WTC11 (cell line): Measurements from ENCODE around the gene APOO. TPM values are rescaled to one million over a fixed set of nuclear protein-coding genes. Genes with fewer than 3 reads are reported as not detected.
"Not testable (repeated sequence)": the region's sequence is repeated elsewhere in the genome, so short reads cannot be mapped to it uniquely, and the experiment has no call there.

Experiments used
- ATAC-seq: fragments of 200-7000 bp; cut with Tn5 transposase; 2 replicates; pipeline ENCODE4 v1.10.0; 2021; ENCODE audit warnings: mild to moderate bottlenecking, moderate library complexity
- CTCF ChIA-PET: fragments of 300-600 bp; sonication (Branson Sonifier 250); formaldehyde crosslinking; loops from one replicate; lab custom pipeline; 2021; ENCODE audit warnings: antibody characterized with exemption; lab: Charles Lee
- POLR2A ChIA-PET: fragments of 350-600 bp; sonication (Branson Sonifier 250); formaldehyde crosslinking; loops from one replicate; lab custom pipeline; 2021; ENCODE audit warnings: antibody characterized with exemption; lab: Charles Lee
- DNase-seq: peaks from one replicate; pipeline ENCODE4 v3.0.0; 2021; ENCODE audit warnings: low spot score
- H3K27ac Mint-ChIP-seq: 2 replicates; pipeline ENCODE4 v1.8.0; 2021; ENCODE audit warnings: mixed read lengths
- H3K27me3 Mint-ChIP-seq: 2 replicates; pipeline ENCODE4 v1.8.0; 2021; ENCODE audit warnings: low read depth, mild to moderate bottlenecking, moderate library complexity, mixed read lengths
- H3K36me3 Mint-ChIP-seq: 2 replicates; pipeline ENCODE4 v1.8.0; 2021; ENCODE audit warnings: mixed read lengths
- H3K4me1 Mint-ChIP-seq: 2 replicates; pipeline ENCODE4 v1.8.0; 2022; ENCODE audit warnings: mixed read lengths
- H3K4me3 Mint-ChIP-seq: 2 replicates; pipeline ENCODE4 v1.8.0; 2021; ENCODE audit warnings: mild to moderate bottlenecking, moderate library complexity, mixed read lengths
- H3K9me3 Mint-ChIP-seq: 2 replicates; pipeline ENCODE4 v1.8.0; 2021; ENCODE audit warnings: mixed read lengths
- CBFB ChIP-seq: sonication (generic); formaldehyde crosslinking; IDR thresholded peaks from 2 replicates; pipeline ENCODE4 v1.8.1; 2022; ENCODE audit warnings: mild to moderate bottlenecking, low read depth, missing genetic modification reagents
- ESRRA ChIP-seq: sonication (generic); formaldehyde crosslinking; IDR thresholded peaks from 2 replicates; pipeline ENCODE4 v1.8.1; 2022; ENCODE audit warnings: mild to moderate bottlenecking, missing genetic modification reagents, borderline replicate concordance
- GTF2I ChIP-seq: fragments of 250-450 bp; sonication (Bioruptor Pico); conservative IDR thresholded peaks from 2 replicates; pipeline ENCODE4 v1.4.0; 2021; ENCODE audit warnings: mild to moderate bottlenecking
- HMGA2 ChIP-seq: fragments of 250-450 bp; sonication (Bioruptor Pico); IDR thresholded peaks from 2 replicates; pipeline ENCODE4 v1.4.0; 2021; ENCODE audit warnings: mild to moderate bottlenecking, moderate library complexity
- JUN ChIP-seq: sonication (generic); formaldehyde crosslinking; IDR thresholded peaks from 2 replicates; pipeline ENCODE4 v1.8.0; 2023; ENCODE audit warnings: mild to moderate bottlenecking, missing genetic modification reagents
- PRRX2 ChIP-seq: fragments of 250-450 bp; sonication (Bioruptor Pico); IDR thresholded peaks from 2 replicates; pipeline ENCODE4 v1.8.0; 2021; ENCODE audit warnings: mild to moderate bottlenecking
- SMAD4 ChIP-seq: sonication (generic); formaldehyde crosslinking; IDR thresholded peaks from 2 replicates; pipeline ENCODE4 v1.8.0; 2022; ENCODE audit warnings: mild to moderate bottlenecking, missing genetic modification reagents
- SOX15 ChIP-seq: fragments of 250-450 bp; sonication (Bioruptor Pico); IDR thresholded peaks from 2 replicates; pipeline ENCODE4 v1.9.0; 2021; ENCODE audit warnings: mild to moderate bottlenecking
- TCF7 ChIP-seq: sonication (generic); formaldehyde crosslinking; IDR thresholded peaks from 2 replicates; pipeline ENCODE4 v1.8.0; 2022; ENCODE audit warnings: mild to moderate bottlenecking, low read depth, missing genetic modification reagents, moderate library complexity
- ZNF232 ChIP-seq: sonication (generic); formaldehyde crosslinking; IDR thresholded peaks from 2 replicates; pipeline ENCODE4 v1.8.0; 2022; ENCODE audit warnings: mild to moderate bottlenecking, missing genetic modification reagents
- ZNF416 ChIP-seq: fragments of 250-450 bp; sonication (Bioruptor Pico); IDR thresholded peaks from 2 replicates; pipeline ENCODE4 v1.9.0; 2021; ENCODE audit warnings: mild to moderate bottlenecking, inconsistent platforms
- total RNA-seq: library from RNA; stranded (reverse); gene quantifications from 3 replicates; pipeline ENCODE4 v1.2.3, GENCODE V29; 2021
- TF ChIP-seq, protein P1 (sequence below): fragments of 250-450 bp; sonication (Bioruptor Pico); IDR thresholded peaks from 2 replicates; pipeline ENCODE4 v1.9.0; 2021; ENCODE audit warnings: mild to moderate bottlenecking
- TF ChIP-seq, protein P2 (sequence below): sonication (generic); formaldehyde crosslinking; IDR thresholded peaks from 2 replicates; pipeline ENCODE4 v1.8.0; 2022; ENCODE audit warnings: mild to moderate bottlenecking, missing genetic modification reagents
- TF ChIP-seq, protein P3 (sequence below): fragments of 250-450 bp; sonication (Bioruptor Pico); IDR thresholded peaks from 2 replicates; pipeline ENCODE4 v1.9.0; 2021; ENCODE audit warnings: mild to moderate bottlenecking, borderline replicate concordance
- TF ChIP-seq, protein P4 (sequence below): sonication (generic); formaldehyde crosslinking; IDR thresholded peaks from 2 replicates; pipeline ENCODE4 v1.8.1; 2022; ENCODE audit warnings: mild to moderate bottlenecking, moderate library complexity, missing genetic modification reagents
- TF ChIP-seq, protein P5 (sequence below): sonication (generic); formaldehyde crosslinking; IDR thresholded peaks from 2 replicates; pipeline ENCODE4 v1.8.1; 2023; ENCODE audit warnings: mild to moderate bottlenecking, missing genetic modification reagents, moderate library complexity
- TF ChIP-seq, protein P6 (sequence below): fragments of 250-450 bp; sonication (Bioruptor Pico); IDR thresholded peaks from 2 replicates; pipeline ENCODE4 v2.1.2; 2022; ENCODE audit warnings: mild to moderate bottlenecking, moderate library complexity
- TF ChIP-seq, protein P7 (sequence below): sonication (generic); formaldehyde crosslinking; IDR thresholded peaks from 2 replicates; pipeline ENCODE4 v1.8.0; 2022; ENCODE audit warnings: mild to moderate bottlenecking, missing genetic modification reagents
- TF ChIP-seq, protein P8 (sequence below): sonication (generic); formaldehyde crosslinking; IDR thresholded peaks from 2 replicates; pipeline ENCODE4 v1.8.1; 2023; ENCODE audit warnings: mild to moderate bottlenecking, missing genetic modification reagents

The APOO gene
- total RNA-seq, 1 experiment from 2014 or later, result 55.5 TPM

DNA sequence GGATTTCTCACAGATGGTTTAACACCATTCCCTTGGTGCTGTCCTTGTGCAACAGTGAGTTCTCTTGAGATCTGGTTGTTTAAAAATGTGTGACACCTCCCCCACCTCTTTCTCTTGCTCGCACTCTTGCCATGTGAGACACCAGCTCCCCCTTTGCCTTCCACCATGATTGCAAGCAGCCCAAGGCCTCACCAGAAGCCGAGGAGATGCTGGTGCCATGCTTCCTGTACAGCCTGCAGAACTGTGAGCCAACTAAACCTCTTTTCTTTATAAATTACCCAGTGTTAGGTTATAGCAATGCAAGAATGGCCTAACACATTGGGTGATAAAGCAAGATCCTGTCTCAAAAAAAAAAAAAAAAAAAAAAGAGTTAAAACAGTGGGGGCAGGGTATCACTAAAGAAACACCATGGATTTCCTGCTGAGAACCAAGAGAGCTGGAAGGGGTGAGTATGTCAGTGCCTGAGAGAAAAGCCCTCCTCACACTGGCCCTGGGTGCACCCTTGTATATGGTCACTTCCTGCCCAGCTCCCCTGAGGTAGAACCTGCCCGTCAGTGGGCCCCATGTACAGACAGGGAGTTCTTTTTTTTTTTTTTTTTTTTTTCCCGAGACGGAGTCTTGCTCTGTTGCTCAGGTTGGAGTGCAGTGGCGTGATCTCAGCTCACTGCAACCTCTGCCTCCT is 46.4 kb downstream of the APOO start:
- Mint-ChIP-seq H3K27ac (0 out of 2 replicates have a peak overlapping the region, but pooled peaks have one; percentile 19), H3K9me3 (no peaks in the 10 kb centered on the region), H3K4me1 (no peaks in the 10 kb centered on the region), H3K27me3 (no peaks in the 10 kb centered on the region), H3K36me3 (peaks cover 9% of the 10 kb centered on the region), H3K4me3 (no peak overlapping the region)
- CTCF ChIA-PET, result no interaction called here
- POLR2A ChIA-PET, result no interaction called here
- no peak for ATAC-seq
- no peak for DNase-seq
- TF ChIP-seq TCF7 (CRISPR knock-in tag), result no peak
- TF ChIP-seq JUN (CRISPR knock-in tag), result no peak
- TF ChIP-seq, protein P1, sequence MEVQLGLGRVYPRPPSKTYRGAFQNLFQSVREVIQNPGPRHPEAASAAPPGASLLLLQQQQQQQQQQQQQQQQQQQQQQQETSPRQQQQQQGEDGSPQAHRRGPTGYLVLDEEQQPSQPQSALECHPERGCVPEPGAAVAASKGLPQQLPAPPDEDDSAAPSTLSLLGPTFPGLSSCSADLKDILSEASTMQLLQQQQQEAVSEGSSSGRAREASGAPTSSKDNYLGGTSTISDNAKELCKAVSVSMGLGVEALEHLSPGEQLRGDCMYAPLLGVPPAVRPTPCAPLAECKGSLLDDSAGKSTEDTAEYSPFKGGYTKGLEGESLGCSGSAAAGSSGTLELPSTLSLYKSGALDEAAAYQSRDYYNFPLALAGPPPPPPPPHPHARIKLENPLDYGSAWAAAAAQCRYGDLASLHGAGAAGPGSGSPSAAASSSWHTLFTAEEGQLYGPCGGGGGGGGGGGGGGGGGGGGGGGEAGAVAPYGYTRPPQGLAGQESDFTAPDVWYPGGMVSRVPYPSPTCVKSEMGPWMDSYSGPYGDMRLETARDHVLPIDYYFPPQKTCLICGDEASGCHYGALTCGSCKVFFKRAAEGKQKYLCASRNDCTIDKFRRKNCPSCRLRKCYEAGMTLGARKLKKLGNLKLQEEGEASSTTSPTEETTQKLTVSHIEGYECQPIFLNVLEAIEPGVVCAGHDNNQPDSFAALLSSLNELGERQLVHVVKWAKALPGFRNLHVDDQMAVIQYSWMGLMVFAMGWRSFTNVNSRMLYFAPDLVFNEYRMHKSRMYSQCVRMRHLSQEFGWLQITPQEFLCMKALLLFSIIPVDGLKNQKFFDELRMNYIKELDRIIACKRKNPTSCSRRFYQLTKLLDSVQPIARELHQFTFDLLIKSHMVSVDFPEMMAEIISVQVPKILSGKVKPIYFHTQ (CRISPR knock-in tag), result no peak
- no peak for TF ChIP-seq SOX15 (CRISPR knock-in tag)
- no peak for TF ChIP-seq ZNF416 (CRISPR knock-in tag)
- TF ChIP-seq, protein P2, sequence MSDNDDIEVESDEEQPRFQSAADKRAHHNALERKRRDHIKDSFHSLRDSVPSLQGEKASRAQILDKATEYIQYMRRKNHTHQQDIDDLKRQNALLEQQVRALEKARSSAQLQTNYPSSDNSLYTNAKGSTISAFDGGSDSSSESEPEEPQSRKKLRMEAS, result no peak
- no peak for TF ChIP-seq CBFB
- TF ChIP-seq, protein P3, sequence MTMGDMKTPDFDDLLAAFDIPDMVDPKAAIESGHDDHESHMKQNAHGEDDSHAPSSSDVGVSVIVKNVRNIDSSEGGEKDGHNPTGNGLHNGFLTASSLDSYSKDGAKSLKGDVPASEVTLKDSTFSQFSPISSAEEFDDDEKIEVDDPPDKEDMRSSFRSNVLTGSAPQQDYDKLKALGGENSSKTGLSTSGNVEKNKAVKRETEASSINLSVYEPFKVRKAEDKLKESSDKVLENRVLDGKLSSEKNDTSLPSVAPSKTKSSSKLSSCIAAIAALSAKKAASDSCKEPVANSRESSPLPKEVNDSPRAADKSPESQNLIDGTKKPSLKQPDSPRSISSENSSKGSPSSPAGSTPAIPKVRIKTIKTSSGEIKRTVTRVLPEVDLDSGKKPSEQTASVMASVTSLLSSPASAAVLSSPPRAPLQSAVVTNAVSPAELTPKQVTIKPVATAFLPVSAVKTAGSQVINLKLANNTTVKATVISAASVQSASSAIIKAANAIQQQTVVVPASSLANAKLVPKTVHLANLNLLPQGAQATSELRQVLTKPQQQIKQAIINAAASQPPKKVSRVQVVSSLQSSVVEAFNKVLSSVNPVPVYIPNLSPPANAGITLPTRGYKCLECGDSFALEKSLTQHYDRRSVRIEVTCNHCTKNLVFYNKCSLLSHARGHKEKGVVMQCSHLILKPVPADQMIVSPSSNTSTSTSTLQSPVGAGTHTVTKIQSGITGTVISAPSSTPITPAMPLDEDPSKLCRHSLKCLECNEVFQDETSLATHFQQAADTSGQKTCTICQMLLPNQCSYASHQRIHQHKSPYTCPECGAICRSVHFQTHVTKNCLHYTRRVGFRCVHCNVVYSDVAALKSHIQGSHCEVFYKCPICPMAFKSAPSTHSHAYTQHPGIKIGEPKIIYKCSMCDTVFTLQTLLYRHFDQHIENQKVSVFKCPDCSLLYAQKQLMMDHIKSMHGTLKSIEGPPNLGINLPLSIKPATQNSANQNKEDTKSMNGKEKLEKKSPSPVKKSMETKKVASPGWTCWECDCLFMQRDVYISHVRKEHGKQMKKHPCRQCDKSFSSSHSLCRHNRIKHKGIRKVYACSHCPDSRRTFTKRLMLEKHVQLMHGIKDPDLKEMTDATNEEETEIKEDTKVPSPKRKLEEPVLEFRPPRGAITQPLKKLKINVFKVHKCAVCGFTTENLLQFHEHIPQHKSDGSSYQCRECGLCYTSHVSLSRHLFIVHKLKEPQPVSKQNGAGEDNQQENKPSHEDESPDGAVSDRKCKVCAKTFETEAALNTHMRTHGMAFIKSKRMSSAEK (CRISPR knock-in tag), result no peak
- no peak for TF ChIP-seq ESRRA (CRISPR knock-in tag)
- TF ChIP-seq, protein P4, sequence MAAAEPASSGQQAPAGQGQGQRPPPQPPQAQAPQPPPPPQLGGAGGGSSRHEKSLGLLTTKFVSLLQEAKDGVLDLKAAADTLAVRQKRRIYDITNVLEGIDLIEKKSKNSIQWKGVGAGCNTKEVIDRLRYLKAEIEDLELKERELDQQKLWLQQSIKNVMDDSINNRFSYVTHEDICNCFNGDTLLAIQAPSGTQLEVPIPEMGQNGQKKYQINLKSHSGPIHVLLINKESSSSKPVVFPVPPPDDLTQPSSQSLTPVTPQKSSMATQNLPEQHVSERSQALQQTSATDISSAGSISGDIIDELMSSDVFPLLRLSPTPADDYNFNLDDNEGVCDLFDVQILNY (CRISPR knock-in tag), result no peak
- TF ChIP-seq PRRX2 (CRISPR knock-in tag), result no peak
- TF ChIP-seq HMGA2 (CRISPR knock-in tag), result no peak
- TF ChIP-seq, protein P5, sequence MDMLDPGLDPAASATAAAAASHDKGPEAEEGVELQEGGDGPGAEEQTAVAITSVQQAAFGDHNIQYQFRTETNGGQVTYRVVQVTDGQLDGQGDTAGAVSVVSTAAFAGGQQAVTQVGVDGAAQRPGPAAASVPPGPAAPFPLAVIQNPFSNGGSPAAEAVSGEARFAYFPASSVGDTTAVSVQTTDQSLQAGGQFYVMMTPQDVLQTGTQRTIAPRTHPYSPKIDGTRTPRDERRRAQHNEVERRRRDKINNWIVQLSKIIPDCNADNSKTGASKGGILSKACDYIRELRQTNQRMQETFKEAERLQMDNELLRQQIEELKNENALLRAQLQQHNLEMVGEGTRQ (CRISPR knock-in tag), result no peak

DNA sequence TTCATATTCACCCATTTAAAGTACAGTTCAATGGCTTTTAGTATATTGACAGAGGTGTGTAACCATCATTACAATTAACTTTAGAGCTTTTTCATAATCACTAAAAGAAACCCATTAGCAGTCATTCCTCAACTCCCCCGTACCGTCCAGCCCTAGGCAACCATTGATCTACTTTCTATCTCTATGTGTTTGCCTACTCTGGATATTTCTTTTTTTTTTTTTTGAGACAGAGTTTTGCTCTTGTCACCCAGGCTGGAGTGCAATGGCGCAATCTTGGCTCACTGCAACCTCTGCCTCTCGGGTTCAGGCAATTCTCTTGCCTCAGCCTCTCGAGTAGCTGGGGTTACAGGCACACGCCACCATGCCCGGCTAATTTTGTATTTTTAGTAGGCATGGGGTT is 48.5 kb downstream of the APOO start:
- DNase-seq, CTCF ChIA-PET, H3K9me3 Mint-ChIP-seq, H3K27me3 Mint-ChIP-seq, H3K4me1 Mint-ChIP-seq, H3K27ac Mint-ChIP-seq, H3K4me3 Mint-ChIP-seq, POLR2A ChIA-PET, ATAC-seq, H3K36me3 Mint-ChIP-seq: not testable (repeated sequence)

DNA sequence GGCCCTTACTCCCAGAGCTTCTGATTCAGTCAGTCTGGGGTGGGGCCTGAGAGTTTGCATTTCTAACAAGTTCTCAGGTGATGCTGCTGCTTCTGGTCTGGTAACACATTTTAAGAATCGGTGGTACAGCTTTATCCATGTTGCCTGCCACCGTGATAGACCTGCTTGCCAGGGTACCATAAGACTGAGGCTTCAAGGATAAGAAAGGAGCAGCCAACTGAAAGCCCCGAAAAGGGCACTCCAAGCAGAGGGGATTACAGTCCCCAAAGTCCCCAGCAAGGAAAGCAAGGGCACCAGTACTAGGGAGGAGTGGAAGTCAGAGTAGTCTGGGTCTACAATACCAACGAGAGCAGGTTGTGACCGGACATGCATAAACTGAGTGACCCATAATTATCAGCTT is 49.8 kb downstream of the APOO start:
- H3K36me3 Mint-ChIP-seq, result peaks cover 3% of the 10 kb centered on the region
- no peak overlapping the region for H3K27ac Mint-ChIP-seq
- H3K4me3 Mint-ChIP-seq, result no peak overlapping the region
- POLR2A ChIA-PET, result no interaction called here
- no peak for DNase-seq
- no peaks in the 10 kb centered on the region for H3K27me3 Mint-ChIP-seq
- H3K4me1 Mint-ChIP-seq, result no peaks in the 10 kb centered on the region
- H3K9me3 Mint-ChIP-seq, result no peaks in the 10 kb centered on the region
- no peak for ATAC-seq
- CTCF ChIA-PET, result no interaction called here
- TF ChIP-seq SMAD4 (CRISPR knock-in tag) (no peak), ZNF232 (no peak), GTF2I (CRISPR knock-in tag) (no peak)
- TF ChIP-seq, protein P6, sequence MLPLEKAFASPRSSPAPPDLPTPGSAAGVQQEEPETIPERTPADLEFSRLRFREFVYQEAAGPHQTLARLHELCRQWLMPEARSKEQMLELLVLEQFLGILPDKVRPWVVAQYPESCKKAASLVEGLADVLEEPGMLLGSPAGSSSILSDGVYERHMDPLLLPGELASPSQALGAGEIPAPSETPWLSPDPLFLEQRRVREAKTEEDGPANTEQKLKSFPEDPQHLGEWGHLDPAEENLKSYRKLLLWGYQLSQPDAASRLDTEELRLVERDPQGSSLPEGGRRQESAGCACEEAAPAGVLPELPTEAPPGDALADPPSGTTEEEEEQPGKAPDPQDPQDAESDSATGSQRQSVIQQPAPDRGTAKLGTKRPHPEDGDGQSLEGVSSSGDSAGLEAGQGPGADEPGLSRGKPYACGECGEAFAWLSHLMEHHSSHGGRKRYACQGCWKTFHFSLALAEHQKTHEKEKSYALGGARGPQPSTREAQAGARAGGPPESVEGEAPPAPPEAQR (CRISPR knock-in tag), result no peak
- TF ChIP-seq, protein P7, sequence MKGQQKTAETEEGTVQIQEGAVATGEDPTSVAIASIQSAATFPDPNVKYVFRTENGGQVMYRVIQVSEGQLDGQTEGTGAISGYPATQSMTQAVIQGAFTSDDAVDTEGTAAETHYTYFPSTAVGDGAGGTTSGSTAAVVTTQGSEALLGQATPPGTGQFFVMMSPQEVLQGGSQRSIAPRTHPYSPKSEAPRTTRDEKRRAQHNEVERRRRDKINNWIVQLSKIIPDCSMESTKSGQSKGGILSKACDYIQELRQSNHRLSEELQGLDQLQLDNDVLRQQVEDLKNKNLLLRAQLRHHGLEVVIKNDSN (CRISPR knock-in tag), result no peak
- TF ChIP-seq, protein P8, sequence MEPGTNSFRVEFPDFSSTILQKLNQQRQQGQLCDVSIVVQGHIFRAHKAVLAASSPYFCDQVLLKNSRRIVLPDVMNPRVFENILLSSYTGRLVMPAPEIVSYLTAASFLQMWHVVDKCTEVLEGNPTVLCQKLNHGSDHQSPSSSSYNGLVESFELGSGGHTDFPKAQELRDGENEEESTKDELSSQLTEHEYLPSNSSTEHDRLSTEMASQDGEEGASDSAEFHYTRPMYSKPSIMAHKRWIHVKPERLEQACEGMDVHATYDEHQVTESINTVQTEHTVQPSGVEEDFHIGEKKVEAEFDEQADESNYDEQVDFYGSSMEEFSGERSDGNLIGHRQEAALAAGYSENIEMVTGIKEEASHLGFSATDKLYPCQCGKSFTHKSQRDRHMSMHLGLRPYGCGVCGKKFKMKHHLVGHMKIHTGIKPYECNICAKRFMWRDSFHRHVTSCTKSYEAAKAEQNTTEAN (CRISPR knock-in tag), result no peak
